Measurements from ENCODE around the gene SOX18.
A peak's percentile ranks its signal among the peaks of the same experiment; 100 is the strongest.

SOX18 gene

GRCh38 chr20:64045346-64046011 is 4.0 kb downstream of the SOX18 start:
- in situ Hi-C loops (cut with HindIII; ENCODE audit: low pct_ligation_motif_present, low pct_unique_long_range_greater_than_20kb, low sequenced_read_pairs) = no loop called here
- no peak for DNase-seq

GRCh38 chr20:64044484-64045247 is 4.8 kb downstream of the SOX18 start:
- in situ Hi-C loops (cut with HindIII; ENCODE audit: low pct_ligation_motif_present, low pct_unique_long_range_greater_than_20kb, low sequenced_read_pairs) = no loop called here
- DNase-seq = peak; percentile 50

- in situ Hi-C loops (cut with HindIII; ENCODE audit: low pct_ligation_motif_present, low pct_unique_long_range_greater_than_20kb, low sequenced_read_pairs) = no loop called here
Observed at GRCh38 chr20:64043768-64044167, 5.7 kb downstream of the SOX18 start.

GRCh38 chr20:64042054-64042781 is 7.2 kb downstream of the SOX18 start:
- in situ Hi-C loops (cut with HindIII; ENCODE audit: low pct_ligation_motif_present, low pct_unique_long_range_greater_than_20kb, low sequenced_read_pairs) = no loop called here
- no peak for DNase-seq

More at GRCh38 chr20:64043768-64044167, 5.7 kb downstream of the SOX18 start:
- no peak for DNase-seq

GRCh38 chr20:64041781-64042053 is 7.7 kb downstream of the SOX18 start:
- no peak for DNase-seq
- in situ Hi-C loops (cut with HindIII; ENCODE audit: low pct_ligation_motif_present, low pct_unique_long_range_greater_than_20kb, low sequenced_read_pairs) = no loop called here

GRCh38 chr20:64041040-64041780 is 8.2 kb downstream of the SOX18 start:
- no peak for DNase-seq
- in situ Hi-C loops (cut with HindIII; ENCODE audit: low pct_ligation_motif_present, low pct_unique_long_range_greater_than_20kb, low sequenced_read_pairs) = no loop called here

GRCh38 chr20:64040231-64041039 is 9.0 kb downstream of the SOX18 start:
- DNase-seq = no peak
- in situ Hi-C loops (cut with HindIII; ENCODE audit: low pct_ligation_motif_present, low pct_unique_long_range_greater_than_20kb, low sequenced_read_pairs) = no loop called here

- in situ Hi-C loops (cut with HindIII; ENCODE audit: low pct_ligation_motif_present, low pct_unique_long_range_greater_than_20kb, low sequenced_read_pairs) = no loop called here
- no peak for DNase-seq
Observed at GRCh38 chr20:64039293-64040160, 9.9 kb downstream of the SOX18 start.

GRCh38 chr20:64038565-64039292 is 10.7 kb downstream of the SOX18 start:
- in situ Hi-C loops (cut with HindIII; ENCODE audit: low pct_ligation_motif_present, low pct_unique_long_range_greater_than_20kb, low sequenced_read_pairs) = no loop called here
- peak; percentile 75 for DNase-seq

GRCh38 chr20:64038224-64038564 is 11.2 kb downstream of the SOX18 start:
- DNase-seq = no peak
- in situ Hi-C loops (cut with HindIII; ENCODE audit: low pct_ligation_motif_present, low pct_unique_long_range_greater_than_20kb, low sequenced_read_pairs) = no loop called here

- in situ Hi-C loops (cut with HindIII; ENCODE audit: low pct_ligation_motif_present, low pct_unique_long_range_greater_than_20kb, low sequenced_read_pairs) = no loop called here
Observed at GRCh38 chr20:64037498-64038213, 11.8 kb downstream of the SOX18 start.

GRCh38 chr20:64037199-64037497 is 12.3 kb downstream of the SOX18 start:
- no peak for DNase-seq
- in situ Hi-C loops (cut with HindIII; ENCODE audit: low pct_ligation_motif_present, low pct_unique_long_range_greater_than_20kb, low sequenced_read_pairs) = no loop called here

More at GRCh38 chr20:64037498-64038213, 11.8 kb downstream of the SOX18 start:
- no peak for DNase-seq

GRCh38 chr20:64036346-64037198 is 12.9 kb downstream of the SOX18 start:
- no peak for DNase-seq
- in situ Hi-C loops (cut with HindIII; ENCODE audit: low pct_ligation_motif_present, low pct_unique_long_range_greater_than_20kb, low sequenced_read_pairs) = no loop called here

GRCh38 chr20:64035933-64036345 is 13.5 kb downstream of the SOX18 start, which contains the start of gene C20orf204:
TSS of gene C20orf204 (plus strand) at chr20:64036182. CDS start at chr20:64036324, 142 bp downstream.
- in situ Hi-C loops (cut with HindIII; ENCODE audit: low pct_ligation_motif_present, low pct_unique_long_range_greater_than_20kb, low sequenced_read_pairs) = no loop called here

GRCh38 chr20:64035066-64035932 is 14.1 kb downstream of the SOX18 start:
- in situ Hi-C loops (cut with HindIII; ENCODE audit: low pct_ligation_motif_present, low pct_unique_long_range_greater_than_20kb, low sequenced_read_pairs) = no loop called here
- no peak for DNase-seq

More at GRCh38 chr20:64035933-64036345, 13.5 kb downstream of the SOX18 start, which contains the start of gene C20orf204:
- DNase-seq = no peak
